ENCODE measurements around the gene ELAVL2. TPM values are rescaled to one million over a fixed set of nuclear protein-coding genes. Genes with fewer than 3 reads are reported as not detected.

The ELAVL2 gene
- total RNA-seq, 1 experiment from 2014 or later = not detected

- ChIA-PET POLR2A (ENCODE audit: unreplicated experiment) (no interaction called here), CTCF (no interaction called here)
- Histone ChIP-seq H3F3A (ENCODE audit: insufficient read depth, low read depth) (no peaks in the 10 kb centered on the region), H2AFZ (no peak overlapping the region), H3K27me3 (ENCODE audit: insufficient read depth, low read depth) (peaks cover 20% of the 10 kb centered on the region), H3K9me3 (ENCODE audit: insufficient read depth, low read depth) (no peaks in the 10 kb centered on the region), H3K4me3 (no peak overlapping the region), H3K4me2 (no peak overlapping the region), H3K4me1 (replicated peaks; ENCODE audit: insufficient read depth) (no peaks in the 10 kb centered on the region), H3K9me2 (ENCODE audit: insufficient read depth) (no peaks in the 10 kb centered on the region), H3K79me2 (ENCODE audit: low read depth) (no peaks in the 10 kb centered on the region), H3K27ac (no peak overlapping the region), H4K20me1 (ENCODE audit: insufficient read depth) (no peaks in the 10 kb centered on the region), H3K36me3 (ENCODE audit: low read depth) (no peaks in the 10 kb centered on the region)
- no peak for DNase-seq
- BruUV-seq (replicated peaks) = no TSS peak
- no peak for TF ChIP-seq EZH2 (IDR thresholded peaks at IDR 0.05; ENCODE audit: low read depth)
- no peak for TF ChIP-seq CTCF (conservative IDR thresholded peaks at IDR 0.05)
- intact Hi-C loops (cut with micrococcal nuclease; ENCODE audit: unreplicated experiment) = no loop called here
Measured at GRCh38 chr9:23830929-23831730, 5.1 kb upstream of the ELAVL2 start.

GRCh38 chr9:23830476-23830805, 4.4 kb upstream of the ELAVL2 start:
- H3K4me3 ChIP-seq = no peak overlapping the region
- POLR2A ChIA-PET (ENCODE audit: unreplicated experiment) = no interaction called here

More at GRCh38 chr9:23830476-23830805, 4.4 kb upstream of the ELAVL2 start:
- Histone ChIP-seq H4K20me1 (ENCODE audit: insufficient read depth) (no peaks in the 10 kb centered on the region), H3K9me3 (ENCODE audit: insufficient read depth, low read depth) (no peaks in the 10 kb centered on the region), H3K79me2 (ENCODE audit: low read depth) (no peaks in the 10 kb centered on the region), H3K4me1 (replicated peaks; ENCODE audit: insufficient read depth) (no peaks in the 10 kb centered on the region), H3K27me3 (ENCODE audit: insufficient read depth, low read depth) (peaks cover 20% of the 10 kb centered on the region), H3K4me2 (no peak overlapping the region), H3K36me3 (ENCODE audit: low read depth) (no peaks in the 10 kb centered on the region), H3K9me2 (ENCODE audit: insufficient read depth) (no peaks in the 10 kb centered on the region), H2AFZ (no peak overlapping the region), H3F3A (ENCODE audit: insufficient read depth, low read depth) (no peaks in the 10 kb centered on the region), H3K27ac (no peak overlapping the region)
- TF ChIP-seq EZH2 (IDR thresholded peaks at IDR 0.05; ENCODE audit: low read depth) (no peak), CTCF (conservative IDR thresholded peaks at IDR 0.05) (no peak)
- CTCF ChIA-PET = no interaction called here
- no TSS peak for BruUV-seq (replicated peaks)
- intact Hi-C loops (cut with micrococcal nuclease; ENCODE audit: unreplicated experiment) = no loop called here
- DNase-seq = no peak
